Mucosa of gallbladder (tissue), 1 donor: ENCODE results near the gene LEO1. TPM values are rescaled to one million over a fixed set of nuclear protein-coding genes. Genes with fewer than 3 reads are reported as not detected.
"Not testable (repeated sequence)": the region's sequence is repeated elsewhere in the genome, so short reads cannot be mapped to it uniquely, and the experiment has no call there.

Experiments
- DNase-seq: peaks from one replicate; pipeline ENCODE4 v3.0.0-alpha.2; 2020; ENCODE audit warnings: low spot score
- total RNA-seq: library from RNA; stranded (reverse); gene quantifications from one replicate; pipeline ENCODE4 v1.2.1, GENCODE V29; 2021
- donor health status: DM: no; HTN: no; CAD: no.

LEO1 gene
- total RNA-seq, 1 donor from 2014 or later, result 18.0 TPM

DNA sequence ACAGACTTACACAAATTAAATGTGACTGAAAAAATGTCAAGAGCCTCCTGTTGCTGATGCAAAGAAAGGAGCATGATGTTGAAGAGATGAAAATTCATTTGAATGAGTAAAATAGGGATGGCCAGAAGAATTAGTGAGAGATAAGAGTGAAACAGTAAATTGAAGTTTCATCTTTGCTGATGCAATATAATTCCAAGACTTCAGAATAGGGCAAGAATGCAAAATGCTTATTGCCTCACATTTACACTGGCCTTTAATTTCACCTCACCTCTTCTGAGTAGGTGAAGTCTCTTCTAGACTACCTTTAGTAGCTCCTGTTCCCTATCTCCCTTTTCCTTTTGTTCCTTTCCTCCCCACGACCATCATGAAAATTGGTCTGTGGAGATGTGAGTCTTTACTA, 32.1 kb upstream of the LEO1 start:
- DNase-seq, result no peak

DNA sequence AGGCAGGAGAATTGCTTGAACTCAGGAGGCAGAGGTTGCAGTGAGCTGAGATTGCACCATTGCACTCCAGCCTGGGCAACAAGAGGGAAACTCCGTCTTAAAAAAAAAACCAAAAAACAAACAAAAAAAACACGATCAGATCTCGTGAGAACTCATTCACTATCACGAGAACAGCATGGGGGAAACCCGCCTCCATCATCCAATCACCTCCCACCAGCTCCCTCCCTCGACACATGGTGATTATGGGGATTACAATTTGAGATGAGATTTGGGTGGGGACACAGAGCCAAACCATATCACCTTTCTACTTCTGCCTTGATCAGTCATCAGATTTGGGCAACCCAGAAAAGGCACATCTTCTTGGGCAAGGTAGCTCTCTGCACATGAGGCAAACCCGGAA, 31.5 kb upstream of the LEO1 start:
- not testable (repeated sequence) for DNase-seq

- no peak for DNase-seq
Measured at GRCh38 chr15:52002351-52002750, 30.8 kb upstream of the LEO1 start.

- no peak for DNase-seq
Measured at GRCh38 chr15:51992953-51993352, 21.4 kb upstream of the LEO1 start.

DNA sequence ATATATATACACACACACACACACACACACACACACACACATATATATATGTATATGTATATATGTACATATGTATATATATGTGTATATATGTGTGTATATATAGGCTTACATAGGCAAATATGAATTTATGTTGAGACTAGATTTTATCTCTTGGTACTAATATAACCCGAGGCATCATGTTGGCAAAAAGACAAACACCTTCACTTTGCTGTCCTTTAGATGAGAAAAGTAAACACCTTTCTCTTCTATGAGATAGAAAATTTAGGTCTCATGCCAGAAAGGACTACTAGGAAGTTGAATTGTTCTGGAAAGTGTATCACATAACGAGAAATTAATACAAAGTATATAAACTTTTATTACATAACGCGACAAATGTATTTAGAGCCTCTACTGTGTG, 19.6 kb upstream of the LEO1 start:
- DNase-seq, result no peak

GRCh38 chr15:51982770-51983103, 11.2 kb upstream of the LEO1 start:
- DNase-seq, result no peak

GRCh38 chr15:51982013-51982769, 10.6 kb upstream of the LEO1 start:
- peak; percentile 19 for DNase-seq

DNA sequence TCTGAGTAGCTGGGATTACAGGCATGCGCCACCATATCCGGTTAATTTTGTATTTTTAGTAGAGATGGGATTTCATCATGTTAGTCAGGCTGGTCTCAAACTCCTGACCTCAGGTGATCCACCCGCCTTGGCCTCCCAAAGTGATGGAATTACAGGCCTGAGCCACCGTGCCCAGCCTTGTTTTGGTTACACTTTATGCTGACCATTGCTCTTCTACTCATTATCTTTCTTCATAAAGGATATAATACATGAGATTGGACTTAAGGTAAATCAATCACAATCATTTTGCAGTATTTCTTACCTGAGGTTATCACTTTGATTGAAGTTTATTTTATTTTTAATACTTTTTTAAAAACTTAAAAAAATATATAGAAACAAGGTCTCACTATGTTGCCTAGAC, 2.2 kb upstream of the LEO1 start:
- DNase-seq, result no peak

DNA sequence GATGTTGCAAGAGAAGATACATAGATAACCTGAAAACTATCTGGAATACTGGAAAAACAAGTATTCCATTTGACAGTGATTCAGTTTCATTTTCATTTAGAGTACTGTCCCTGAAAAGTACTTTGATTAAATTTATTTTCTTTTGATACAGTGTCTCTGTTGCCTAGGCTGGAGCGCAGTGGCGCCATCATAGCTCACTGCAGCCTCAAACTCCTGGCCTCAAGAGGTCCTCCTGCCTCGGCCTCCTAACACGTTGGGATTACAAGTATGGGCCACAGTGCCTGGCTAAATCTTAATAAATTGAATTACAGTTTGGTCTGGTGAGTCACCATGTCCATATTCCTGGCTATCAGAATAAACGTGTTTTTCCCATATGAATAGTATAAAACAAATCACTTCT, 1.6 kb upstream of the LEO1 start:
- no peak for DNase-seq

DNA sequence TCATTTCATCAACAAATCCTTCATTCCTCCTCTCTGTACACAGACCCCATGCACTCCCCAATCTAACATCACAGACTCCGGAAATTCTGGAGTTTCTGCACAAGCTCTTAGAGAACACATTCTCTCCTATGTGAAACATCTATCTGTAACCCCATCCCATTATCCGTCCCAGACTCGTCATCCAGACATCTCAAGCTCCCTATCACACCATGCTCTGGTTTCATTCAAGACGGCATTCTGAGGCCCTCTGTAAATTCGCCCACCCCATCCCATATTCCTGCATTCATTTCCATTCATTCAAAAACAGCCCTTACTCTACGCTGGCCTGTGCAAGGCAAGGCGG, 575 bp downstream of the LEO1 start:
- no peak for DNase-seq

- DNase-seq, result no peak
Measured at GRCh38 chr15:51970132-51970817, 1.3 kb downstream of the LEO1 start.

DNA sequence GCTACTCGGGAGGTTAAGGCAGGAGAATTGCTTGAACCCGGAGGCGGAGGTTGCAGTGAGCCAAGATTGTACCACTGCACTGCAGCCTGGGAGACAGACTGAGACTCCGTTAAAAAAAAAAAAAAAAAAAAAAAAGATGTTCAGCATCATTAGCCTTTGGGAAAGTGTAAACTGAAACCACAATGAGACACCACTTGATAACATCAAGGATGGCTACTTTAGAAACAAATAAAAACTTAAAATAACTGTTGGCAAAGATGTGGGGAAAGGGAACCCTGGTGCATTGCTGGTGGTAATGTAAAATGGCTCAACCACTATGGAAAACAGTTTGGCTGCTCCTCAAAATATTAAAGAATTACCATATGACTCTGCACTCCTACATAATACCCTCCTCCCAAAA, 1.9 kb downstream of the LEO1 start:
- no peak for DNase-seq

- DNase-seq, result no peak
Measured at GRCh38 chr15:51967583-51967982, 4.0 kb downstream of the LEO1 start.

DNA sequence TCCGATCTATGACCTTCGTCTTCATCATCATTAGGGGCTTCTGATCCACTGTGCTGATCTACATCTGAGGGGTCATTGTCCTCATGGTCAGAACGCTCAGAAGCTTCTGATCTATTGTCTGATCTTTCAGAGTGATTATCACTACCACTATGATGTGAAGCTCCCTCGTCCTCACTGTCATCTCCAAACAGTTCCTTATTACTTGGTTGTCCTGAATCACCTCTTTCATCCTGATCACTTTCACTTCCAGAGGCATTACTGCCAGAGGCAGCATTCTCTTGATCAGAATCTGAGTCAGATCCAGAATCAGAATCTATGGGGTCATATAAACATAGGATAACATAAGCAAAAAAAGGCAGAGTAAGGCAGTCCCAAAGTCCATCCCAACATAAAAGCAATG, 5.4 kb downstream of the LEO1 start:
- DNase-seq, result no peak

GRCh38 chr15:51965691-51966090, 5.9 kb downstream of the LEO1 start:
- no peak for DNase-seq

DNA sequence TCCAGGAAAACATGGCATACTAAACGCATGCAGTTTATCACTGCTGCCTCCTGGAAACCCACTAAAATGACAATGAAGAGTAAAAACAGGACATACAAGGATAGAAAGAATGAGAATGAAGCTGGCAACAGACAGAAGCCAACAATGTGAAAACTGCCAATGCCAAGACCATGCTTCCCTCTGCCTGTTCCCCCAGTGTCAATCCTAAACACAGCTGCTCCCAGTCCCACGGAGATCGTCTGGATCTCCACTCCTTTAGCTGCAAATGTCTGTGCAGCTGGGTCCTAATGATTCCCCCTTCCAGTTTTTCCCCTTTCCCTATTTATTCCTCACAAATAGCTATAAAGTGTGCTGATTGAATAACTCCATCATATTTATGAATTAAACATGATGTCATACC, 16.1 kb downstream of the LEO1 start:
- no peak for DNase-seq

DNA sequence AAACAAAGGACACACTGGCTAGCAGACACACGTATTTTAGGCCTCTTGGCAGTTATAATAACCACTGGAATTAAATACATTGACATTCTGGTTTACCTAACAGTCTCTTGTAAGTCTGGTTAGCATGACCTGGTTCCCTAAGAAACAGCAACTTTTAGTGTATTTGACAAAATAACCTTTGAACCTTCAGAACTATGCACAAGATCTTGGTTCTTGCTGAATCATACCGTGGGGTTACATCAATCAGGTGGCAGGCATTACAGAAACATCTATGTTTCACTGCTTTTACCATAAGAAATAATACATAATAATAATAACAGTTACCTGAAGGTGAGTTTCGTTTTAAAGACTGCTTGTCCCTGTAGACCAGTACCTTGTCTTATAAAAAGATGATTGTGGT, 18.8 kb downstream of the LEO1 start:
- no peak for DNase-seq

DNA sequence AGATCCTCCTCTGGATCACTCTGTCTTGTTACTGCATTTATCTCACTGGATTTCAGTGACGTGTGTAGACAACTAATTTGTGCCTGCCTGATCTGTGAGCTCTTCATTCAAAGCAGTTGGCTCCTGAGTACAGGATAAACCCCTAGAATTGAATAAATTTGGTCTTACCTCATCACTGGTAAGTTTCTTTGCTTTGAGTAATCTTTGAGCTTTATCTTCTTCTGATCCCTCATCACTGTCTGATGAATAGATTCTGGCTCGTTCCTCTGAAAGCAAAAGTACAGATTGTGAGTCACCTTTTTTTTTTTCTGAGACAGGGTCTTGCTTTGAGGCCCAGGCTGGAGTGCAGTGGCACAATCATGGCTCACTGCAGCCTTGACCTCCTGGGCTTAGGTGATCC, 24.5 kb downstream of the LEO1 start:
- DNase-seq, result no peak

GRCh38 chr15:51939216-51939615, 32.4 kb downstream of the LEO1 start:
- DNase-seq, result no peak

- no peak for DNase-seq
Measured at GRCh38 chr15:51938286-51938685, 33.3 kb downstream of the LEO1 start.

DNA sequence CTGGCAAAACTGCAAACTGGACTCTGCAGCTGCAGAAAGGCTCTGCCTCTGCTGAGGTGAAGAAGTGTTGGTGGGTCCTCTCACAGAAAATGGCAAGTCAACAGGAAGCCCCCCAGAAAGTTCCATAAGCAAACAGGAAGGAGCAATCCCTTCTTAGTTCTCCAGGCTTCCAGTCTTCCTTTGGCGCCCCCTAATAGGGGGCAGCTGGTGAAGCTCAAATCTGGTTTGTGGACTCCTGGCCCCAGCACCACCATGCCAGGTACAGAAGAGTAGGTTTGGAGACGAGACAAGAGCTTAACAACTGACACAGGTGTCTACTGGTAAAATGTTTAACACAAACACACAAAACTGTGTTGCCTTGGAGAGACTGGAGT, 35.5 kb downstream of the LEO1 start:
- no peak for DNase-seq

DNA sequence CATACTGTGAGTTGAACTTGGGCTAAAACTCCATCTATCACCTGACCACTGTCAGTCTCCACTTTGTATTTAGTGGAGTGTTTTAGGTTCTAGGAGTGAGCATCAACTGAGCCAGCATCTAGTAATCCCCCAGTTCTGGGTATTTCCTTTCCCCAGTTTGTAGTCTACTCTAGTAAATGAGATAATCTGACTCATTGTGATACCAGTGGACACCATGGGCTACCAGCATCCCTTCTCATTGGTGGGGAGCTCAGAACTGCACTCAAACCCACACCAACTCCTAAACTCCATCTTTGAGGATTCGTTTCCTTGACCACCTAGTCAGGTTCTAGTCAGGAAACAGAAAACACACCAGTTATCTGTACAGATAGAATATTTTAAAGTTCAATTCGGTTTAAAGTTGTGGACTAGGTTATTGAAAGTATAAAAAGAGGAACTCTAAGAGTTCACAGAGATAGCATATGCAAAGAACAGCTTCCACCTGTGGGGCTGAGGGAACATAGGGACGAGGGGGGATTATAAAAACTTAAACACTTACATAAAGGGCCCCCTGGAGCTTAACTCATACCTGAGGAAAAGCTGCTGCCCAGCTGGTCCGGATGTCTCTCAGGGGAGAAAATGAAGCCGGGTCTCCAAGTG, 36.0 kb downstream of the LEO1 start:
- DNase-seq, result no peak

DNA sequence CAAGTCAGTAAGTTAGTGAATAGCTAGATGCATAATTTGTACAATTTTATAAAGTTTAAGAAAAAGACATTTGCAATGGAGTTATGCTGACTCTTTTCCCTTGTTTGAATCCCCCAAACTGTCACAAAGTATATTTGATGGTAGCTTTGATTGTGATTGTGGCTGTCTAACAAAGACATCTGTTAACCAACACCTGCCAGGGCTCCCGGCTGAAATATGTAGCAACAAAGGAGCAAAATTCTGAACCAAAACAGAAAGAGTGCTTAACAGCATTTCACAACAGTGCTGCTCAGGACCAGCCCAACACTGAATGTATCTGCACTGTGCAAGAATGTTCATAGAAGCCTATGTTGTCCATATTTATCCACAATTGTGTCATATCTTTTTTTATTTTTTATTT, 39.4 kb downstream of the LEO1 start:
- DNase-seq, result no peak

DNA sequence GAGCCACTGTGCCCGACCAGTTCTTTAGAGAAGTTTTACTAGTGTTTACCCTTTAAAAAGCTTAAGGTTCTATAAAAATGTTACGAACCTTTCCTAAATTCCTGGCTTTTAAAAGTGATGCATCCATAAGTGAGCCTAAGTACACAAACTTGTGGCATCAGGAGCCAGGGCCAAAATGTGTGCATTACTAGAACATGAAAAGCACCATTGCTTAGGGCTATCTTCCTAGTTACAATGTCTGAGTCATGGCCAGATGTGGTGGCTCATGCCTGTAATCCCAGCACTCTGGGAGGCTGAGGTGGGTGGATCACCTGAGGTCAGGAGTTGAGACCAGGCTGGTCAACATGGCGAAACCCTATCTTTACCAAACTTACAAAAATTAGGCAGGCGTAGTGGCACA, 39.9 kb downstream of the LEO1 start:
- DNase-seq, result no peak
